PC-9 (cell line): ENCODE data around the gene PRR30. TPM values are rescaled to one million over a fixed set of nuclear protein-coding genes. Genes with fewer than 3 reads are reported as not detected.

Experiments used
- BruUV-seq: library from RNA; stranded (reverse); fragments of 400-500 nt; replicated peaks from 2 replicates; lab custom pipeline; 2021; lab: Mats Ljungman, UMichigan
- CTCF ChIA-PET: fragments of 300-600 bp; sonication (Branson Sonifier 250); formaldehyde crosslinking; loops from one replicate; lab custom pipeline; 2022; ENCODE audit warnings: antibody characterized with exemption; lab: Charles Lee
- POLR2A ChIA-PET: fragments of 300-600 bp; sonication (Branson Sonifier 250); formaldehyde crosslinking; loops from one replicate; lab custom pipeline; 2022; ENCODE audit warnings: antibody characterized with exemption; ENCODE audit not compliant: unreplicated experiment; lab: Charles Lee
- DNase-seq, 2 experiments: peaks; one replicate each; pipeline versions ENCODE4 v3.0.0 to v3.0.0-alpha.2; 2015 to 2022; ENCODE audit warnings: mixed read lengths in 1 of 2
- H2AFZ ChIP-seq: fragments of 200-600 bp; sonication (generic); 2 replicates; pipeline ENCODE4 v1.8.1; 2017; ENCODE audit warnings: antibody characterized with exemption
- H3F3A ChIP-seq: fragments of 200-600 bp; sonication (generic); 2 replicates; pipeline ENCODE4 v1.8.1; 2017; ENCODE audit warnings: antibody characterized with exemption, mild to moderate bottlenecking, low read depth; ENCODE audit not compliant: insufficient read depth
- H3K27ac ChIP-seq: fragments of 200-600 bp; sonication (generic); 2 replicates; pipeline ENCODE4 v1.6.1; 2016; ENCODE audit warnings: mixed run types
- H3K27me3 ChIP-seq: fragments of 200-600 bp; sonication (generic); 2 replicates; pipeline ENCODE4 v1.6.1; 2016; ENCODE audit warnings: low read depth, mixed run types; ENCODE audit not compliant: insufficient read depth
- H3K36me3 ChIP-seq: fragments of 200-600 bp; sonication (generic); 2 replicates; pipeline ENCODE4 v1.6.1; 2016; ENCODE audit warnings: low read depth, mixed run types
- H3K4me1 ChIP-seq: fragments of 200-600 bp; sonication (generic); replicated peaks from 2 replicates; pipeline ENCODE4 v1.6.1; 2016; ENCODE audit warnings: mixed run types; ENCODE audit not compliant: insufficient read depth
- H3K4me2 ChIP-seq: fragments of 200-600 bp; sonication (generic); 2 replicates; pipeline ENCODE4 v1.6.1; 2017; ENCODE audit warnings: mixed run types
- H3K4me3 ChIP-seq: fragments of 200-600 bp; sonication (generic); 2 replicates; pipeline ENCODE4 v1.6.1; 2016; ENCODE audit warnings: mixed run types
- H3K79me2 ChIP-seq: fragments of 200-600 bp; sonication (generic); 2 replicates; pipeline ENCODE4 v1.6.1; 2017; ENCODE audit warnings: low read depth, mixed run types
- H3K9me2 ChIP-seq: fragments of 200-600 bp; sonication (generic); 2 replicates; pipeline ENCODE4 v1.8.1; 2017; ENCODE audit warnings: mild to moderate bottlenecking; ENCODE audit not compliant: insufficient read depth
- H3K9me3 ChIP-seq: fragments of 200-600 bp; sonication (generic); 2 replicates; pipeline ENCODE4 v1.8.1; 2016; ENCODE audit warnings: low read depth; ENCODE audit not compliant: insufficient read depth
- H4K20me1 ChIP-seq: fragments of 200-600 bp; sonication (generic); 2 replicates; pipeline ENCODE4 v1.8.1; 2017; ENCODE audit not compliant: insufficient read depth
- CTCF ChIP-seq: fragments of 200-600 bp; sonication (generic); conservative IDR thresholded peaks from 2 replicates; pipeline ENCODE4 v1.6.1; 2017; ENCODE audit warnings: mixed run types, antibody characterized with exemption, mild to moderate bottlenecking, moderate library complexity
- EZH2 ChIP-seq: fragments of 200-600 bp; sonication (generic); IDR thresholded peaks from 2 replicates; pipeline ENCODE4 v1.8.0; 2017; ENCODE audit warnings: antibody characterized with exemption, low read depth
- intact Hi-C: fragments of 100-400 bp; cut with micrococcal nuclease; formaldehyde crosslinking; loops from one replicate; pipeline ENCODE4 v1.10.0; 2022; ENCODE audit not compliant: unreplicated experiment
- total RNA-seq: library from RNA; stranded (reverse); gene quantifications from 2 replicates; pipeline ENCODE4 v1.2.3, GENCODE V29; 2021

PRR30 gene
- total RNA-seq, 1 experiment from 2014 or later, result not detected

- ChIA-PET POLR2A (no interaction called here), CTCF (no interaction called here)
- Histone ChIP-seq H3F3A (no peaks in the 10 kb centered on the region; the same call in 1 of the 2 replicates), H3K4me2 (no peak overlapping the region), H3K4me1 (no peaks in the 10 kb centered on the region), H2AFZ (no peak overlapping the region), H3K27me3 (peaks cover 9% of the 10 kb centered on the region), H3K9me3 (no peaks in the 10 kb centered on the region), H3K9me2 (no peaks in the 10 kb centered on the region), H3K36me3 (no peaks in the 10 kb centered on the region), H4K20me1 (no peaks in the 10 kb centered on the region), H3K79me2 (no peaks in the 10 kb centered on the region), H3K27ac (no peak overlapping the region), H3K4me3 (no peak overlapping the region)
- BruUV-seq, result no TSS peak
- TF ChIP-seq EZH2, result no peak
- TF ChIP-seq CTCF, result no peak
- intact Hi-C loops, result no loop called here
- DNase-seq, result no peak
These were observed 6.5 kb upstream of the PRR30 start for GRCh38 chr2:27145682-27146081.

GRCh38 chr2:27143285-27143684 is 4.1 kb upstream of the PRR30 start:
- Histone ChIP-seq H3K27me3 (peaks cover 13% of the 10 kb centered on the region), H3K9me2 (no peaks in the 10 kb centered on the region), H2AFZ (no peak overlapping the region), H3K36me3 (no peaks in the 10 kb centered on the region), H3K79me2 (no peaks in the 10 kb centered on the region), H3K27ac (no peak overlapping the region), H3K4me2 (no peak overlapping the region), H3F3A (no peaks in the 10 kb centered on the region; the same call in 1 of the 2 replicates), H4K20me1 (no peaks in the 10 kb centered on the region), H3K4me3 (no peak overlapping the region), H3K9me3 (no peaks in the 10 kb centered on the region), H3K4me1 (no peaks in the 10 kb centered on the region)
- DNase-seq, result peak; percentile 13 to 63
- TF ChIP-seq CTCF (no peak), EZH2 (no peak)
- intact Hi-C loops, result no loop called here
- POLR2A ChIA-PET, result no interaction called here
- no TSS peak for BruUV-seq
- CTCF ChIA-PET, result interaction anchor here (0.6 kb wide), 1 partner anchor 103 kb away, joined by 4 read pairs; no protein-coding TSS in a partner anchor

GRCh38 chr2:27138111-27138510 is 1.1 kb downstream of the PRR30 start:
- Histone ChIP-seq H4K20me1 (peaks cover 4% of the 10 kb centered on the region; the same call in 1 of the 2 replicates), H3K79me2 (peaks cover 12% of the 10 kb centered on the region), H3K4me1 (peaks cover 4% of the 10 kb centered on the region), H3F3A (no peaks in the 10 kb centered on the region; the same call in 1 of the 2 replicates), H3K36me3 (no peaks in the 10 kb centered on the region), H3K9me3 (no peaks in the 10 kb centered on the region), H3K27me3 (peaks cover 13% of the 10 kb centered on the region), H2AFZ (no peak overlapping the region), H3K4me2 (no peak overlapping the region), H3K27ac (no peak overlapping the region), H3K4me3 (no peak overlapping the region), H3K9me2 (no peaks in the 10 kb centered on the region)
- ChIA-PET POLR2A (no interaction called here), CTCF (no interaction called here)
- TF ChIP-seq EZH2, result no peak
- no peak for TF ChIP-seq CTCF
- no peak for DNase-seq
- BruUV-seq, result no TSS peak
- intact Hi-C loops, result loop anchor here (10.0 kb wide), 1 partner anchor 77 kb away; the partner anchor contains the start of genes ATRAID, CAD and SLC5A6
